HG03196 (cell line): Measurements from ENCODE around the gene ADAMTS15.

Experiments
- ATAC-seq: cut with Tn5 transposase; IDR thresholded peaks from one replicate; pipeline ENCODE4 v1.9.1; 2021; ENCODE audit not compliant: unreplicated experiment

The ADAMTS15 gene

DNA sequence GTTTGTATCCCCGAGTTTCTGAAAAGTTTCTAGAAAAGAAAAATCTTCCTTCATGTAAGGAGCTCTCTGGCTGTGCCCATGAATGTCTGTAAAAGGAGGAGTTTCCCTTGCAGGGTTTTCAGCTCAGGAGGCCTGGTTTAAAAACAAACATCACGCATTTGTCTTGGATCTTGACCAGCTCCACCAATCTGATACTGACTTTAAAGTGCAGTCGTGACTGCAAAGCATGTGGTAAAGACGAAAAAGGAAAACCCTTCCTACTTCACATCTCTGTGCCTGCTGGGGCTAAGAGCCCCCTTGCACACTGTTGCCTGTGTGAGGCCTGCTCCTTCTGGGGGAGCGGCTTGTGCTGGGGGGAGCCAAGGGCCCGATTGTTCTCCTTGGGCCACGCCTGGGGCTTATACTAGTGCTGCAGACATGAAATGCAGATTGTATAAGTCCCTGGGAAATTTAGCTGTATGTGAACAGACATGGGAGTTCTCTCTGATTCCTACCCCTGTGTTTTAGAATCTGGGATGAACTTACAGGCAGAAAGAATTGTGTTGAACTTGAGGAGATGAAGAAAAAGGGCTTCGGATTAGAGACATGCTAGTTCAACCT lies 62.1 kb downstream of the ADAMTS15 start:
- ATAC-seq, result no peak

DNA sequence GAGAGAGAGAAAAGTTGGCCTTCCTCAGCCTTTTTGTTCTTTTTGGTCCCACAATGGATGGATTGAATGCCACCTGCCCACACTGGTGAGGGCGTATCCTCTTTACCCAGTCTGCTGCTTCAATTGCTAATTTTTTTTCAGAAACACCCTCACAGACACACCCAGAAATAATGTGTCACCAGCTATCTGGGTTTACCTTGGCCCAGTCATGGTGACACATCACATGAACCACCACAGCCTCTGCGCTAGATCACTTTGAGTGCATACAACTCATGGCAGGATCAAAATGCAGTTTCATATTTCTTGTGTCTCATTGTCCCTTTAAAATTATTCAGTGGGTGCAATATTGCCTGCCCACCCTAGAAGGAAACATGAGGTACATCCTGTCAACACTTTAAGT lies 63.3 kb downstream of the ADAMTS15 start:
- ATAC-seq, result no peak

DNA sequence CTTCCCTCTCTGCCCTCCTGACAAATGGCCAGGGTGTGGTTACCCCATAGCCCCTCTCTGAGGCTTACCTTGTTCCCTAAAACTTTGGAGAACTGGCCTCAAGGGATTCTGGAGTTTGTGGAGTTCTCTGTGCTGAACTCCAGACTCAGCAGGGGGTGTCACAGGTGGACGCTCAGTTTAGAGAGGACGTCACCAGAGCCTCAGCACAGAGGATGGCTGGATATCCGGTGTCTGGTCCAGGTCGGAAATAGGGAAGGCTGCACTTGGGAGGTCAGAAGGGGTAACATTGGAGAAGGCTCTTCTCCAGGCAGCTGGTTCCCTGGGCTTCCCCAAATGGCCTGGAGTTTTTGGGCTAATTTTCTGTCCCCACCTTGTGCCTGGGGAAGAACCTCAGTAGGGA lies 64.2 kb downstream of the ADAMTS15 start:
- ATAC-seq, result no peak

DNA sequence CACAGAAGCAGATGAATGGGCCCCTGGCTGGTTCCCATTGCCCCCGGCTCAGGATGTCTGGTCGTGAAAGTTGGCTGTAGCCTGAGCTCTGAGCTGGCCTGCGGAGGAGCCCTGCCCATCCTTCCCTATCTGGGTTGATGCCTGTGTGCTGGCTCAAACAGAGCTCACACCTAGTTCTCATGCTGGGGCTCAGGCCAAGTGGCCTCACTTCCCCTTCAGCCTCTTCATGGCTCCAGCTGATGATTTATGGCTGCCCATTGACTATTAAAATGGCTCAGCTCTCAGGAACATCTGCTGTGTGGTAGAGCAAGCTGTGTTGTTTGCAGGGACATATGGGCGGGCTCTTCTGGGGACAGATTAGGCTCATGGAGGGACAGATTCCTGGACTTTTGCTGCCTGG lies 64.7 kb downstream of the ADAMTS15 start:
- ATAC-seq, result no peak

DNA sequence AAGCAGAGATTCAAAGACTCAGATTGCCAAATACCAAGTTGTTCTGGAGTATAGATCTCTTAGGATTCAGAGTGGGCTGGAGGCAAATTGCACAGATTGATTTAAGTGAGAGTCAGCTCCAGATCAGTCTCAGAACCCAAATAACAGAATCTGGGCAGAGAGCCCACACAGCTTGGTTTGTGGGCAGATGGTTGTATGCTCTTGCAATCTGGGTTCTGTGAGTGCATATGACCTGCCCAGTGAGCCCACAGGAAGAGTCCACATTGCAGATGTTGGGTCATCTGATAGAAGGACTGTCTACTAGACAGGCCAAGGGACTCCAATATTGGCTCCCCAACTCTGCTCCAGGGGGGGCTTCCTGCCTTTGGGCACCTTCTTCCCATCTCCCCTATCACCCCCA lies 65.9 kb downstream of the ADAMTS15 start:
- ATAC-seq, result no peak

DNA sequence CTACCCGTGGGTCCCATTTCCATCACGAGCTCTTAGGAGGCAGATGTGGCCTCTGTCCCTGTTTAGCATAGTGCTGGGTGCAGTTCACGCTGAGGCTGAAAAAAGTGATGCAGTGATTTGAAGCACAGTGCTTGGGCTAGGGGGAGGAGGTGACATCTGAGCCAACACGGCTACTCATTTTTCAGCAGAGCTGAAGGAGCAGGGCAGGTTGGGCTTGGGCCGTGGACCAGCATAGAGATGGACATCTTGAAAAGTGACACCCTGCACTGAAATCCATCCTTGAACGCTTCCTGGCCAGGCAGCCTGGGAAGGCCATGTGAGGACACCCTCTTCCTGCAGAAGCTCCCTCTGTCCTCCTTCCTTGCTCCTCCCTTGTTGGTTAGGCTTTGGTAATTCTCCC lies 66.4 kb downstream of the ADAMTS15 start:
- no peak for ATAC-seq

DNA sequence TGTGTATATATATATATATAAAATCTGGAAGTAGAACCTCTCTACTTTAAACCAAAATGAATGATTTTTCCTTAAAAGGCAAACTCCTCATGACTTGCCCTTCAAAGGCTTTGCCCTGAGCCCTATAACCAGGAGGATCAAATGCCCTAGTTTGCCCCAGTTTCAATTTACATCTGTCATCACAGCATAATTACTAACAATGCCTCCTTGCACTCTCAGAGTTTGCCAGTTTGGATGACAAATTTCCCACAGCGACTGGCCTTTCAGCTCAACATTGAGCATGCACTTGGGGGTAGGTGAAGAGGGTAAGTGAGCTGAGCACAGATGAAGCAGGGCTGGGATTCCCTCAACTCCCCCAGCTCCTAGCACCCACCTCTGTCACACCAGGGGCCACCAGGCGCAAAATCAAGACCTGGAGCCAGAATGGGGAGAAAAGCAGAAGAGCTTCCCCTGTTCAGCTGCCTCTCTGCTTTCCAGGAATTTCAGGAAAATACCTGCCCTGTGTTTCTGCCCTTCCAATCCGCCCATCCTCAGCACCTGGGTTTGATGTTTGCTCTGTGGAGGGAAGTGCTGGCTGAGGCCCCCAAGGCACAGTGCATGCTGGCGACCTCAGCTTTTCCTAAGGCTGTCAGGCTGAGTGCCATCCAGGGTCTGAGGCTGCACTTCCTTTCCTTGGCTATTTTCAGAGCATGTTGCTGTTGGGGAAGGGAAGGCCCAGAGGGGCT lies 67.5 kb downstream of the ADAMTS15 start:
- no peak for ATAC-seq

DNA sequence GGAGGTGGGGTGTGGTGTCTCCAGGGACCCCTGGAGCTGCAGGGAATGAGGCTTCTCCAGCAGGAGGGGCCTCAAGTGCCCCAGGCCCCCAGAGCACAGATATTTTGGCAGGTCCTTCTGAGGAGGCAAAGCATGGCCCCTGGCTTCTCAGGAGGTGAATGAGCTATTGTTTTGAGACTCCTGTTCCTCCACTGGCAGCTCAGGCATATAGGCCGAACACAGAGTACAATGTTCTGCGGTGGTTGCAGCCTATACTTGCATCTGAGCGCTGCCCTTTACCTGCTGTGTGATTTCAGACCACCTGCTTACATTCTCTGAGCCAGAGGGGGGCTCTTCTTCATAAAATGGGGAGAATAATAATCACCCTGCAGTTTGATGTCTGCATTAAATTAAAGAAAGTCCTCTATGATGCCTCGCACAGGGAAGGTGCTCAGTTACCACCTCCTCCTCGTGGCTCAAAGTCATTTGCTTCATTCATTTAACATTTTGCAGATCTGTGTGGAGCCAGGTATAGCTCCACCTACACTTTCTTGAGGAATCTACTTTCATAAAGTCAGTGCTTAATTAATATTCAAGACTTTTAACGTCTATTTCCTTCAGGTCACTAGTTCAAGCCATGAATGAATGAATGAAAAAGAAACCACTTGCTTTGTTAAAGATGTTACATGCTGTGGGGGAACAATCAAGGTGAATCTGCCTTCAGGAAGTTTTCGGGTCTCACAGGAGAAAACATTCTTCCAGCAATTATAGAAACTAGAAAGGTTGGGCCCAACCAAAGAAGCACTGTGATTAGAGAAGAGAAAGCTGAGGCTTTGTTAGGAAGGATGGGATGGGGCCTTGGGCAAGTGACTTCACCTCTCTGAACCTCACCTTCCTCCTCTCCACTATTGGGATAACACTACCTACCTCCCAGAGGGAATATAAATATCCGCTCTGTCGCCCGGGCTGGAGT lies 68.4 kb downstream of the ADAMTS15 start:
- ATAC-seq, result no peak

DNA sequence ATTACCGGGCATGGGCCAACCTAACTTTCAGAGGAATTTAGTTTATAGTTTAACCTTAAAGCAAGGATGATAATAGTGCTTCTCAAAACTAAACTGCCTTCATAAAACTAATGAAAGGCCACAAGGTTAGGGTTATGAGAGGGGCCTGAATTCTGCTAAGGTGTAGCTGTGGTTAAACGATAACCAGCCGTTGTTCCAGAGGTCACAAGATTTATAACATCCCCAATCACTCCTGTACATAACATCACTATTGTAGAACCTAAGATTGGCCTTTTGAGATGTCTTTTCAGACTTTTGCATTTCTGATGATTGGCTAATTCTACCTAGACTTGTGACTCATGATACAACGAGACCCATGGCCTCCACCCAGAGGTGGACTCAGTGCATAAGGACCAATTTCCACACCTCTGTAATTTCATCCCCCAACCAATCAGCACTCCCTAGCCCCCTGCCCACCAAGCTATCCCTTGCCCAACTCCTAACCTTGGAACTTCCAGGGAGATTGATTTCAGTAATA lies 69.8 kb downstream of the ADAMTS15 start:
- ATAC-seq, result no peak

DNA sequence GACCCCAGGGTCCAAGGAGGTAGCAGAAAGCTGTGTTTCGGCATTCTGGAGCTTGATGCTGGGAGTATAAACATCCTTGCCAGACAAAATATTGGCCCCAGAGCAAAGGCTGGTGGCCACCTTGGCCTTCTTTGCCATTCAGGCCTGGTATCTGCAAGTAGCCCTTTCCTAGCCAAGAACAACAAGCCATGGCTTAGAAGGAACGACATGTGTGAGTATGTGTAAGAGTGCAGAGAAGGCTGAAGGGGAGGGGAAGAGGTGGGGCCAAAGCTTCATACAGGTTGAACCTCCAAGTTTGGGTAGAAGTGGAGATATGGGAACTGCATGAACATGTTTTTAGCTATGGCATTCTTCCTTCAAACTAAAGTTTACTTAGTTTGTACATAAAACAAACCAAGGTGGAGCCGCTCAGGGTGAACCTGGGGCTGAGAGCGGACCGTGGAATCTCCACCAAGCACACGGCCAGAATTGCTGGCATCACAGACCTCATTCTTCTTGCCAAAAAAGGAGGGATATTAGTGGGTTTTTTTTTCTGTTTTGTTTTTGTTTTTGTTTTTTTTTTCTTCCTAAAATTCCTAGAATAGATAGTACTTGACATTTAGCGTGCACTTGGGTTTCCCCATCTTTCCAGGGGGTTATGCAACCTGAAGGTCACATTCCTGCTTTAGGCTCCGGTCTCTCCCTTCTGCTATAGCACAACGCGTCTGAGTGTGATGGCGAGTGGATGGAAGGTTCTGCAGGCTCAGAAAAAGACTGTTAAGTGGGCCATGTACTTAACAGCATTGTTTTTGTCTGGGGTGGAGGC lies 70.9 kb downstream of the ADAMTS15 start:
- no peak for ATAC-seq

DNA sequence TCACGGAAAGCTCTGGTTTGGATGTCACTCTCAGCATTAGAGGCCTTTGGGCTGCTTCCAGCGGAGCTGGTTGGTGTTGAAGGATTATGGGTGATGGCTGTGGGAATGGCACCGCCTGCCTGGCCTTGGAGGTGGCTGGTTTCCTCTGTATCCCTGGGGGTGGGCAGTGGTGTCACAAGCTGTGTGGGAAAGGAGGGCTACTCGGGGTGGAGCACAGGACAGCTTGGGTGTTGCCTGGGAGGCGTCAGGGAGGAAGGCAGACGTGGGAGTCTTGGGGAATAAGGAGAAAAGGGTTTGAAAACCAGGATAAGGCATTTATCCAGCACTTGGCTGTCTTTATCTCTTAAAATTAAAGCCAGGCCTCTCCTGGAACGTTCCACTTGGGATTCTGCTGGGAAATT lies 71.8 kb downstream of the ADAMTS15 start:
- ATAC-seq, result no peak

DNA sequence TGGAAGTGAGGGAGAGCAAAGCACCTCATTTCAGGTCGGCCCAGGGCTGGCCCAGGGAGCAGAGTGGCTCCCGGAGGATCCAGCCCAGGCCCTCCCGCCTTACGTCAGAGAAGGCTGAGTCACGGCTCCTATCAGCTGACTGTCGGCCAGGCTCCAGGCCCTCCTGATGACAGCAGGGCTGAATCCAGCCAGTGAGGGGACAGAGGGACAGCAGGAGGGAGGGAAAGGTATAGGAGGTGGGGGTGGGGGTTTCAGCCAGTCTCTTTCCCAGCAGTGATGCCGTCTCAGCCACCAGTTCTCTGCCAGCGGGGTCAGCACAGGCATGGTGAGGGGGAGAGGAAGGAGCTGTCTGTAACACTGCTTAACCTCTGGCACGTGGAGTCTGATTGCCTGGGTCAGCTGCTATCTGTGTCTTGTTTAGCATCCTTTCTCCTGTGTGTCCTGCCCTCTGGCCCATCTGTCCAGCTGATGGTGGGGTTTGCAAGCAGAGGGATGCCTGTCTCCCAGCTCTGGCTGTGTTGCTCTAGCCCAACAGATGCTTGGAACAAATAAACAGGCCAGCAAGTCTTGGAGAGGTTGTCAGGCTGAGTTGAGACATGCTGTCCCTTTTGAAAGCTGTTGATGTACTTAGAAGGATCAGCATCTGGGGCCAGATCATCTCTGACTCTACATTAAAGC lies 74.0 kb downstream of the ADAMTS15 start:
- ATAC-seq, result no peak

DNA sequence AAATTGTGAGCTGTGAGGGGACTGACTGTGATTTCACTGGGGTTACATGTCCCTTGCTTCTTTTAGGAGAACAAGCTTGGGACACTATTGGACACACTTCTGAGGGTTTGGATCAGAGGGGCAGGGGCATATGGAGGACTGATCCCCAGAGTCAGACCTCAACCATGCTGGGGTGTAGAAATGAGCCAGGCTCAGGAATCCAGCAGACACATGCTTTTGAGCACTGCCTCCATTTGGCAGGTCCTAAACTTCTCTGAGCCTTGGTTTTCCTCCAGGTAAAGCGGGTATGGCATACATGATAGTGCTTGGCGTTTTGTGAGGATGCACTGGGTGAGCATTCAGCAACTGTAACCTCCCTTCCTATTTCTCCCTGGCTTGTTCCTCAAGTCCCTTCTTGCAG lies 74.7 kb downstream of the ADAMTS15 start:
- ATAC-seq, result no peak

DNA sequence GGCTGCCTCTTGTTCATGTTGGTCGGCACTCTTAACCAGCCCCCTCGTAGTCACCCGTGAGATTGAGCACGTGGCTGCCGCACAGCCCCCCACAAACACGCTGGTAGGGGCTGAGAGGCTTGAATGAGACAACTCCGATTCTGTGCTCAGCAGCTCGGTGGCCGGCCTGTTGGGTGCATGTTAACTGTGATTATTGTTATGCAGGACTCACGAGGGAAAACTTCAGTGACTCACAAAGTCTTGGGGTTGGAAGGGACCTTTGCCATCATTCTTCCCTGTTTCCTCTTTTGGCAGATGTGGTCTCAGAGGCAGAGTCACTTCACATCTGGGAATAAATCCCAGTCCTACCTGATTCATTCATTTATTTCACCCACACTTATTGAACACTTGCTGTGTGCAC lies 75.2 kb downstream of the ADAMTS15 start:
- no peak for ATAC-seq

DNA sequence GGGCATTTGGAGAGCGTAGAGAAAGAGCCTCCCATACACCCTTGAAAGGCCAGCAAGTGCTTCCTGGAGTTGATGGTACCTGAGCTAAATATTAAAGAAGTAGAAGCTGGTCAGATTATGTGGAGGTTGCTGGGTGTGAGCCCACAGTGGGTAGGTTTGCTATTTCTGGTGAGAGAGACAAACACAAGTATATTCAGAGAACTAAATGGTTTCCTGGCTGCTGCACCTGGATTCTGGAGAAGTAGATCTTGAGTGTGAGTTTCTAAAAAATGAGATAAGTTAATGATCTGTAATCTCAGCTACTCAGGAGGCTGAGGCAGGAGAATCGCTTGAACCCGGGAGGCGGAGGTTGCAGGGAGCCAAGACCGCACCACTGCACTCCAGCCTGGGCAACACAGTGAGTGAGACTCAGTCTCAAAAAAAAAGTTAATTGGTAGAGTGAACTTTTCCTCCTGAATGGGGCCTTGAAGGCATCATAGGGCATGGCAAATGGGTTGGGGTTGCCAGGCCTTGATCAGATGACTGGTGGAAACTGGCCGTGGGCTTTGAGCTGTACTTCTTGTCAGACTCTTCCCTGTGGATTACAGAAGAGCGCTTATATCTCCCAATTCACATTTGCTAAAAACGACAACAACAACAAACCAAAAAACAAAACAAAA lies 75.8 kb downstream of the ADAMTS15 start:
- no peak for ATAC-seq

DNA sequence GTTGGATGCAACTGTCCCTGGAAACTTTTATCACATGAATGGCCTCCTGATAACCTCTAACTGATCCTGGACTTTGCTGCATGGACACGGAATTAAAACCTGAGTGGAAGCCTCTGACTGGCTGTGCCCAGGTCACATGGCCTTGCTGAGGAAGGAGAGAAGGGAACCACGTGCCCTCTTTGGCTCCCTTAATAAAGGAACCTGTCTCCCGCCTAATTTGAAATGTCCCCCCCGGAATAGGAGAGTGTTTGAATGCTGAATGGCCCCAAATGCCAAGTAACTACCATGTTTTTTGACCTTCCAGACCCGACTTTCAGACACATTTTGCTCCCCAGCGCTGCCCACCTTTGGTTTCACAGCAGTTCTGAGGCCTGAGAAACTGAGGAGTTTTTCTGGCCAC lies 76.9 kb downstream of the ADAMTS15 start:
- no peak for ATAC-seq
